Liver (tissue), 1 donor: Measurements from ENCODE around the gene NHS.

Source experiments
- MAX ChIP-seq: IDR thresholded peaks from 2 replicates; pipeline ENCODE4 v1.6.1; 2016; ENCODE audit warnings: antibody characterized with exemption
- REST ChIP-seq: IDR thresholded peaks from 2 replicates; pipeline ENCODE4 v1.6.1; 2016; ENCODE audit warnings: antibody characterized with exemption, mild to moderate bottlenecking

DNA sequence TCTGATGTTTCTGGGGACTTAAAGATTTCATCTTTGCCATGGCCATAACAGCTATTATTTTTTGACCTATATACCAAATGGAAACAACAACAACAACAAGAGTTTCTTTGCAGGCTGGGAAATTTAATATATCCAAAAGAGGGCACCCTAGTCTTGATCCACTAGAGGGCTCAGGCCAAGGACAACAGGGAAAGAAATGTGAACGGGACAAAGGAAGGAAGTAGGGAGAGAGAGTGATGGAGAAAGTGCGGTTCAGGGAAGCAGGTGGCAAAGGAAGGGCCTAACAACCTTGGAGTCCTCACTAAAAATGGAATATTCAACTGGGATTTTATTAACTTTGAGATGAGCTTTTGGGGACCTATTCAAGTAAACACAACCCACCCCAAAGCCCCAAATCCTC is 294.5 kb downstream of the NHS start:
- no peak for TF ChIP-seq MAX
- no peak for TF ChIP-seq REST
